Stomach smooth muscle (tissue), 2 donors: ENCODE results near the gene P2RX6.

ENCODE experiments used
- H3K27ac ChIP-seq: one replicate; pipeline ENCODE4 v1.7.0; 2013; ENCODE audit warnings: mild to moderate bottlenecking, low read length, inconsistent platforms
- H3K27me3 ChIP-seq, 2 donors: one replicate each; pipeline ENCODE4 v1.7.0; 2013; ENCODE audit warnings: low read length in 2 of 2; ENCODE audit not compliant: insufficient read depth in 2 of 2, control insufficient read depth in 1 of 2
- H3K36me3 ChIP-seq, 2 donors: one replicate each; pipeline ENCODE4 v1.7.0; 2013; ENCODE audit warnings: low read length in 2 of 2; ENCODE audit not compliant: control insufficient read depth in 2 of 2, insufficient read depth in 2 of 2
- H3K4me1 ChIP-seq: one replicate; pipeline ENCODE4 v1.7.0; 2013; ENCODE audit warnings: low read length; ENCODE audit not compliant: control insufficient read depth, insufficient read depth
- H3K4me3 ChIP-seq, 2 donors: one replicate each; pipeline ENCODE4 v1.7.0; 2013; ENCODE audit warnings: low read length in 2 of 2
- H3K9ac ChIP-seq, 2 donors: one replicate each; pipeline ENCODE4 v1.7.0; 2013; ENCODE audit warnings: low read length in 2 of 2, mild to moderate bottlenecking in 1 of 2
- H3K9me3 ChIP-seq, 2 donors: one replicate each; pipeline ENCODE4 v1.7.0; 2013; ENCODE audit warnings: low read length in 2 of 2; ENCODE audit not compliant: control insufficient read depth in 2 of 2
- donor health status: healthy.
- donor health status: Pancreatic carcinoma.

Gene P2RX6

DNA sequence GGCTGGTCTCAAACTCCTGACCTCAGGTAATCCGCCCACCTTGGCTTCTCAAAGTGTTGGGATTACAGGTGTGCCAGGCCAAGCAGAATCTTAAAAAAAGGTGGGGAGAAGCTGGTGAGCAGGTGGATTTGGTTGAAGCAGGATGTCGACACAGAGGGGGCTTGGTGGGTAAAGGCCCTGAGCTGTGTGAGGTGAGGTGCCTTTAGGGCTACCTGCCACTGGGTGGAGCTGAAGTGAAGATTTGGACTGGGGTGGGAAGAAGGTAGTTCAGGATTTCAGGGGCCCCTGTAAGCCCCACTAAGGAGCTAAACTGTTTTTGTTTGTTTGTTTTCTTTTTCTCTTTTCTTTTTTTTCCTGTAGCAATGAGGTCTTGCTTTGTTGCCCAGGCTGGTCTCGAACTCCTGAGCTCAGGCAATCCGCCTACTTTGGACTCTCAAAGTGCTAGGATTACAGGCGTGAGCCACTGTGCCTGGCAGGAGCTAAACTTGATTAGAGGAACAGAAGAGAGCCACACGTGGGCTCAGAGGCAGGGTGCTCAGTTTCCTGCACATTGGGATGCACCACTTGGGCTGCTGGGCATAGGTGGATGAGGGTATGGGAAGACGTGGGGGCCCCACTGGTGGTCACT, 6.0 kb downstream of the P2RX6 start:
- Histone ChIP-seq H3K4me3 (no peak overlapping the region), H3K27ac (no peak overlapping the region), H3K9me3 (no peaks in the 10 kb centered on the region), H3K36me3 (no peaks in the 10 kb centered on the region), H3K9ac (no peak overlapping the region), H3K27me3 (no peaks in the 10 kb centered on the region), H3K4me1 (no peaks in the 10 kb centered on the region)

DNA sequence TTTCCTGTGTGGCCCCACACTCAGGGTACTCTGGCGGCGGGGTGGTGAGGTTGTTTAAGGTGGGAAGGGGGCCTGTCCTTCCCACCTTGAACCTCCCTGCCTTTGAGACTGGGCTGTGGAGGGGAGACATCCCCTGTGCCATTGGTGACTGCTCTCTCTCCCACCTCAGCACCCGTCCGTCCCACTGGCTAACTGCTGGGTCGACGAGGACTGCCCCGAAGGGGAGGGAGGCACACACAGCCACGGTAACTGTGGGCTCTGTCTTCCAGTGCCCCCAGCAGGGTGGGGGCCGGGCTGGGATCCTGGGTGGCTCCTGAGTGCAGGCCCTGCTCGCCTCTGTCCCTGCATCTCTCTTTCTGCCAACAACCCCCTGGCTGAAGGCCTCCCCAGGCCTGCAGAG, 7.5 kb downstream of the P2RX6 start:
- H3K36me3 ChIP-seq, result no peaks in the 10 kb centered on the region
- H3K27ac ChIP-seq, result no peak overlapping the region

DNA sequence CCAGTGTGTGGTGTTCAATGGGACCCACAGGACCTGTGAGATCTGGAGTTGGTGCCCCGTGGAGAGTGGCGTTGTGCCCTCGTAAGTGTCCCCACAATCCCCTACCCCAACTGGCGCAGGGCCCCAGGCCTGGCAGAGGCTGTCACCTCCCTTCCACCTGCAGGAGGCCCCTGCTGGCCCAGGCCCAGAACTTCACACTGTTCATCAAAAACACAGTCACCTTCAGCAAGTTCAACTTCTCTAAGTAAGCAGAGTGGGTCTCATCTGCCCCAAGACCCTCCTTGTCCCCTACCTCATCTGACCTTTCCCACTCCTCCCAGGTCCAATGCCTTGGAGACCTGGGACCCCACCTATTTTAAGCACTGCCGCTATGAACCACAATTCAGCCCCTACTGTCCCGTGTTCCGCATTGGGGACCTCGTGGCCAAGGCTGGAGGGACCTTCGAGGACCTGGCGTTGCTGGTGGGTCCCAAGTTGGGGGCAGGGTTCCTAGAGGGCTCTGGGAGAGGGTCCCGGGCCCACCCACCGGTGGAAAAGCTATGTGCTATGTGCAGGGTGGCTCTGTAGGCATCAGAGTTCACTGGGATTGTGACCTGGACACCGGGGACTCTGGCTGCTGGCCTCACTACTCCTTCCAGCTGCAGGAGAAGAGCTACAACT, 8.1 kb downstream of the P2RX6 start:
- H3K36me3 ChIP-seq, result no peaks in the 10 kb centered on the region
- H3K9ac ChIP-seq, result no peak overlapping the region

More for the DNA sequence above, 7.5 kb downstream of the P2RX6 start:
- no peak overlapping the region for H3K9ac ChIP-seq
- peaks cover 2% of the 10 kb centered on the region for H3K4me1 ChIP-seq
- H3K4me3 ChIP-seq, result no peak overlapping the region
- H3K27me3 ChIP-seq, result no peaks in the 10 kb centered on the region
- H3K9me3 ChIP-seq, result no peaks in the 10 kb centered on the region

DNA sequence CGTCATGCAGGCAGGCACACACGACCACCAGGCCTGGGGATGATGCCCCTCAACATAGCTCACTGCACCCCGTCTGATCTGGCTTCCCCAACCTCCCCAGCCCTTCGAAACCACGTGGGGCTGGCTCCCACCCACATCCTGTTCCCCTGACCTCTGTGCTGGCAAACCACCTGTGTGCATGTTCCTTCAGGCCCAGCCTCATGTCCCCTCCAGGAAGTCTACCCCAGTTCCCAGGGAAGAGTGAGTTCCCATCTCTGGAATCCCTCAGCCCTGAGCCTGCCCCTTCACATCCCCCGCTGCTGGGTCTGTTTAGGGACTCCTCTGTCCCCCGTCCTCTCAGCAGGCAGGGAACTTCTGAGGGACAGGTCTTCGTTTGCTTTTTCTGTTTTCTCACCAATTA, 10.3 kb downstream of the P2RX6 start:
- Histone ChIP-seq H3K36me3 (no peaks in the 10 kb centered on the region), H3K27ac (no peak overlapping the region), H3K4me3 (no peak overlapping the region), H3K4me1 (peaks cover 2% of the 10 kb centered on the region), H3K9ac (no peak overlapping the region), H3K9me3 (no peaks in the 10 kb centered on the region), H3K27me3 (peaks cover 8 to 13% of the 10 kb centered on the region in 2 donors)

More for the DNA sequence above, 8.1 kb downstream of the P2RX6 start:
- H3K27me3 ChIP-seq, result no peaks in the 10 kb centered on the region
- no peak overlapping the region for H3K27ac ChIP-seq
- peaks cover 2% of the 10 kb centered on the region for H3K4me1 ChIP-seq
- H3K4me3 ChIP-seq, result no peak overlapping the region
- no peaks in the 10 kb centered on the region for H3K9me3 ChIP-seq

DNA sequence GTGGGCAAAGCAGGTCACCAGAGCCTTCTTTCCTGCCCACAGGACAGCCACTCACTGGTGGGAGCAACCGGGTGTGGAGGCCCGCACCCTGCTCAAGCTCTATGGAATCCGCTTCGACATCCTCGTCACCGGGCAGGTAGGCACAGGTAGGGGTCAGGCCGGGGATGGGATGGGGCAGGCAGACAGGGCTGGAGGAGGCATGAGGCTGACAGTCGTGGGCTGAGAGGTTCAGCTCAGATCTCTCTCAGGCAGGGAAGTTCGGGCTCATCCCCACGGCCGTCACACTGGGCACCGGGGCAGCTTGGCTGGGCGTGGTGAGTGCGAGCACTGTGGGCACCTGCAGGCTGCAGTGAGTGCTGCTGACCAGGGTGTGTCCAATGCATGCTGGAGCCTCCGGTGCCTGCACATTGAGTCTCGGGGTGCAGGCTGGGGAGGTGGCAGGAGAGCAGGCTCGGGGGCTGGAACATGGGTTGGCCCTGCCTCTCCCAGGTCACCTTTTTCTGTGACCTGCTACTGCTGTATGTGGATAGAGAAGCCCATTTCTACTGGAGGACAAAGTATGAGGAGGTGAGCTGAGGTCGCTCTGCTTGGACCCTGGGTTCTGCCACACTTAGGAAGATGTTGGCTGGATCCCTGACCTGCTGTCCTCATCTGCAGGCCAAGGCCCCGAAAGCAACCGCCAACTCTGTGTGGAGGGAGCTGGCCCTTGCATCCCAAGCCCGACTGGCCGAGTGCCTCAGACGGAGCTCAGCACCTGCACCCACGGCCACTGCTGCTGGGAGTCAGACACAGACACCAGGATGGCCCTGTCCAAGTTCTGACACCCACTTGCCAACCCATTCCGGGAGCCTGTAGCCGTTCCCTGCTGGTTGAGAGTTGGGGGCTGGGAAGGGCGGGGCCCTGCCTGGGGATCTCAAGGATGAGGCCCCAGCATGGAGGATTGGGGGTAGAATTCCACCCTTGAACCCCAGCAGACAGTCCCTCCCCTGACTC, 11.1 kb downstream of the P2RX6 start:
- no peak overlapping the region for H3K9ac ChIP-seq
- no peaks in the 10 kb centered on the region for H3K36me3 ChIP-seq
- H3K27ac ChIP-seq, result no peak overlapping the region

DNA sequence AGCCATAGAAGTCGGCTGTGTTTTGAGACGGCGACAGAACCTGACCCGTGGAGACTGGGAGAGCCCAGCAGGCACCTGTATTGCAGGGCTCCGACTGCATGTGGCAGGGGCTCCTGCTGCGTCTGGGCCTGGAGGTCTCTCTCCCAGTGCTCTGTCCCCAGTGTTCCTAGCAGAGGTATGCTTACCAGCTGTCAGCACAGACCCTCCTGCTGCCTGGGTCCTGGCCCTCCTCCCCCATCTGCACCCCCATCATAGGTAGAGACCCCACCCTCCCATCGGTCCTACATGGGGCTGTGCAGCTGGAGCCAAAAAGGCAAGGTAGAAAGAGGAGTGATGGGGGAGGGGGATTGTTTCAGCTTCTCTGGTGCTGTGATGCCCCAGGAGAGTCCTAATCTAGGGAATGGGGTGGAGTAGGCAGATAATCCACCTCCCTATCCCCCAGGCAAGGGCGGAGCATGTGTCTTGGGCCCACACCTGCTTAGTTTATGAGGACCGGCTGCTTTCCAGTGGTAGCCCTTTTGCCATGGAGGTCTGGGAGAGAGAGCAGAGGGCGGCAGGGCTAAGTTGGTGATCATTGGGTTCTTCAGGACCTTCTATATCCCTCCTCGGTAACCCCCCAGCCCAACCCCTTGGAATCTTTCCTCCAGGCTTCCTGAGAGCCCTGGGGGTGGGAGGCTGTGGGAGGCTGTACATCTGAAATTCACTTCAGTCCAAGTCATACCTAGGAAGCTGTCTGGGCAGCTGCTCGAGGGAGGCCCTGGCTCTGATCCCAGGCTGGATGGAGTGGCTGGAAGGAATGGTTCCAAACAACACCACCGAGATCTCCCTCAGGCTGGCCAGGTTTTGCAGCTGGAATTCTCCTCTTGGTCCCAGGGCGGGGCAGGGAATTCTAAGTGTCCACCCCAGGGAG, 12.1 kb downstream of the P2RX6 start:
- Histone ChIP-seq H3K9ac (no peak overlapping the region), H3K27ac (no peak overlapping the region), H3K9me3 (no peaks in the 10 kb centered on the region)

More for the DNA sequence above, 11.1 kb downstream of the P2RX6 start:
- H3K4me1 ChIP-seq, result peaks cover 2% of the 10 kb centered on the region
- H3K9me3 ChIP-seq, result no peaks in the 10 kb centered on the region
- H3K27me3 ChIP-seq, result peaks cover 13 to 21% of the 10 kb centered on the region in 2 donors
- no peak overlapping the region for H3K4me3 ChIP-seq

DNA sequence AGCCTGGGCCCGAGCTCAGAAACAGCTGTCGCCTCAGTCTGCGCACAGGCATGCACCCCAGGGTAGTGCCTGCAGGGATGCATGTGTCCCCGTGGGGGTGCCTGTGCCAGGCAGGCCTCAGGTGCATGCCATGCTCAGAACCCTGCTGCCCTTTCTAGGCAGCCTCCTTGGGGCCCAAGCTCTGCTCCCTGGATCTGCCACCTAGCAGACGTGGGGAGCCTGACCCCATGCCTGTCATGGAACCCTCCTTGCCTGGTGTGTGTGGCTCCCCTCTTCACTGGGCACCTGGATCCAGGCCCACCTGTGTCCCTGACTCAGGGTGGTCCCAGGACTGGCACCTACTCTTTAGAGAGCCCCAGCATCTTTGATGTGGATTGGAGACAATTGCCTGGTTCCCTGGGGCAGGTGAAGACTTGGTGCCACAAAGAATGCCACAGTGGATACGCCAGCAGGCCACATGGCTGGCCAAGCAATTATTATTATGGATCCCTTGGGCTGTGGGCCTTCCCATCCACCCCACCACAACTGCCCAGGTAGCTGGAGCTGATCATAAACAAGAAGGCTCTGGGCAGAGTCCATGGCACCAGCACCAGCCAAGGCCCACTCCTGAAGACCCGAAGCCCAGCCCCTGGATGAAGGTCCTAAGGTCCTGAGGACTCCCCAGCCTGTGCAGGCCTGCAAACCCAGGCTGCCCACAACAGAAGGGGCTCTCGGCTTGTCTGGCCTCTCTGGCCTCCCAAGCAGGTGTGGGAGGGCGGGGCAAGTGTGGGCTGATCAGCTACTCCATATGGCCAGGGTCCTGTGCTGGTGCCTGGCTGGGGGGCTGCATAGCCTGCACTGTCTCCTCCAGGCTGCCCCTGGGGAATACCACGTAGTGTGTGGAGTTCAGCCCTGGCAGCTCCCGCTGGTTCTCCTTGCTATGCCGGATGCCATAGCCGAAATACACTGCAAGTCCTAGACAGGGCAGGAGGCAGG, 13.6 kb downstream of the P2RX6 start:
- Histone ChIP-seq H3K9me3 (no peaks in the 10 kb centered on the region), H3K4me1 (peaks cover 8% of the 10 kb centered on the region), H3K36me3 (no peaks in the 10 kb centered on the region), H3K4me3 (no peak overlapping the region), H3K27ac (no peak overlapping the region), H3K9ac (no peak overlapping the region), H3K27me3 (peaks cover 26 to 39% of the 10 kb centered on the region in 2 donors)

More for the DNA sequence above, 12.1 kb downstream of the P2RX6 start:
- H3K27me3 ChIP-seq, result peaks cover 21 to 30% of the 10 kb centered on the region in 2 donors
- H3K4me3 ChIP-seq, result no peak overlapping the region
- peaks cover 5% of the 10 kb centered on the region for H3K4me1 ChIP-seq
- H3K36me3 ChIP-seq, result no peaks in the 10 kb centered on the region

DNA sequence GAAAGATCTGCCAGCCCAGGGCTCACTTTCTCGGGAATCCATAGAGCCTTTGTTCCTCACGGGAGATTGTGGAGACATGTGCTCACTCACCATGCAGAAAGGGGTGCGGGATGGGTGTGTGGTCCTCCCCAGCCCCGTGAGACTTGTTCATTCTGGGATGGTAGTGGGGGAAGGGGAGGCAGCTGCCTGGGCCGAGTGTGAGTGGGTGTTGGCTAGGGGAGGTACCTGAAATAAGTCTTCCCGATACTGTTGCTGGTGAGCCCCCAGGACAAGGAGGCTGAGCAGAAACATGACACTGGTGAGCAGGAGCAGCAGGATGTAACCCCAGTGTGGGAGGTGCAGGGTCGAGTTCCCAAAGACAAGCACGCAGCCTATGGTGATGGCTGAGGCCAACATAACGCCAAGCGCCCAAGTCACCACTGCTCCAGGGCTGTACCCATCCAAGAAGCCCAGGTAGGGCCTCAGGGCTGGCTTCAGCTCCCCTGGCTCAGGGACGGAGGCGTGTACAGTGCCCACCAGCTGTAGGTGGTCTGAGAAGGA, 14.6 kb downstream of the P2RX6 start:
- Histone ChIP-seq H3K4me3 (no peak overlapping the region), H3K27me3 (peaks cover 26 to 39% of the 10 kb centered on the region in 2 donors), H3K9me3 (no peaks in the 10 kb centered on the region), H3K4me1 (peaks cover 8% of the 10 kb centered on the region), H3K27ac (no peak overlapping the region), H3K9ac (no peak overlapping the region), H3K36me3 (no peaks in the 10 kb centered on the region)

DNA sequence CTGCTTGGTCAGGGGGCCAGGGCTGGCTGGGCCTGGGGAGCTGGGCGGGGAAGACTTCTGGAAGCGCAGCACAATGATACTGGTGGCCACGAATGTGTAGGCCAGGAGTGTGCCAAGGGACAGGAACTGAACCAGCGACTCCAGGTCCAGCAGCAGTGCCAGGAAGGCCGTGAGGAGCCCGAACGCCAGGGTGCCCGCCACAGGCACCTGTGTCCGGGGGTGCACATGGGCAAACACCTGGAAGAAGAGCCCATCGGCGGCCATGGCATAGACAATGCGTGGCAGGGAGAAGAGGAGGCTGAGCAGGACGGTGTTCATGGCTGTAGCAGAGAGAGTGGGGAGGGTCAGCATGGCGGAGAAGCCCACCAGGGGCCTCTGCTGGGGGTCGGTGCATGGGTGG, 15.1 kb downstream of the P2RX6 start:
- peaks cover 8% of the 10 kb centered on the region for H3K4me1 ChIP-seq
- H3K9me3 ChIP-seq, result no peaks in the 10 kb centered on the region
- no peak overlapping the region for H3K9ac ChIP-seq
- H3K4me3 ChIP-seq, result no peak overlapping the region
- no peaks in the 10 kb centered on the region for H3K36me3 ChIP-seq
- H3K27me3 ChIP-seq, result peaks cover 26 to 39% of the 10 kb centered on the region in 2 donors
- no peak overlapping the region for H3K27ac ChIP-seq
